NT2/D1 (cell line): Measurements from ENCODE around the gene HOXC13.

Experiments
- SUZ12 ChIP-seq: IDR thresholded peaks from 2 replicates; pipeline ENCODE4 v1.6.1; 2011; ENCODE audit not compliant: insufficient read length, insufficient read depth; ENCODE audit errors: extremely low read depth
- YY1 ChIP-seq: IDR thresholded peaks from 2 replicates; pipeline ENCODE4 v1.6.1; 2011; ENCODE audit not compliant: insufficient read length, insufficient read depth

DNA sequence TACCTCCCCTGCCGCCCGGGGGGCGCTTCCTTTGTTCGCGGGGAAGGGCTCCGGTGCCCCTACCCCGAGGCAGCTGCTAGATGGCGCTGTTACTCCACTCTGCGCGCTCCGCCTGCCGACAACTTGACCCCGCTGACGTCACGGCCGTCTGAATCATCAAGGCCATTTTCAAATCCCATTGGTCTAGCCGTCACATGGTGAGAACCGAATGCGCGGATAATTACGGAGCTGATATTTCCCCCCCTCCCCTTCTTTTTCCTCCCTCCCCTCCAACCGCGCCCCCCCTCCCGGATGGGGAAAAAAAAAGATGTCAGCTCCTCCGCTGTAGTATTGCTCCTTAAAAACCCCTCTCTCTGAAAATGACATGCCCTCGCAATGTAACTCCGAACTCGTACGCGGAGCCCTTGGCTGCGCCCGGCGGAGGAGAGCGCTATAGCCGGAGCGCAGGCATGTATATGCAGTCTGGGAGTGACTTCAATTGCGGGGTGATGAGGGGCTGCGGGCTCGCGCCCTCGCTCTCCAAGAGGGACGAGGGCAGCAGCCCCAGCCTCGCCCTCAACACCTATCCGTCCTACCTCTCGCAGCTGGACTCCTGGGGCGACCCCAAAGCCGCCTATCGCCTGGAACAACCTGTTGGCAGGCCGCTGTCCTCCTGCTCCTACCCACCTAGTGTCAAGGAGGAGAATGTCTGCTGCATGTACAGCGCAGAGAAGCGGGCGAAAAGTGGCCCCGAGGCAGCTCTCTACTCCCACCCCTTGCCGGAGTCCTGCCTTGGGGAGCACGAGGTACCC lies 46.5 kb downstream of the HOXC13 start, which contains the start of gene HOXC10:
- TF ChIP-seq YY1 (no peak), SUZ12 (no peak)
